HG03159 (cell line): Measurements from ENCODE around the gene C5.
"Not testable (repeated sequence)": the region's sequence is repeated elsewhere in the genome, so short reads cannot be mapped to it uniquely, and the experiment has no call there.

Experiments
- ATAC-seq: cut with Tn5 transposase; IDR thresholded peaks from one replicate; pipeline ENCODE4 v1.9.1; 2021; ENCODE audit warnings: mild to moderate bottlenecking, moderate library complexity; ENCODE audit not compliant: unreplicated experiment

Gene C5

GRCh38 chr9:120982836-120983235 lies 67.2 kb downstream of the C5 start:
- no peak for ATAC-seq

- no peak for ATAC-seq
Observed at GRCh38 chr9:120980951-120981350, 69.1 kb downstream of the C5 start.

GRCh38 chr9:120979797-120980196 lies 70.3 kb downstream of the C5 start:
- ATAC-seq, result no peak

- no peak for ATAC-seq
Observed at GRCh38 chr9:120978987-120979386, 71.1 kb downstream of the C5 start.

- ATAC-seq, result no peak
Observed at GRCh38 chr9:120977321-120977720, 72.8 kb downstream of the C5 start.

GRCh38 chr9:120974921-120975320 lies 75.2 kb downstream of the C5 start:
- ATAC-seq, result no peak

- no peak for ATAC-seq
Observed at GRCh38 chr9:120974181-120974580, 75.9 kb downstream of the C5 start.

GRCh38 chr9:120971938-120972337 lies 78.1 kb downstream of the C5 start:
- no peak for ATAC-seq

GRCh38 chr9:120971471-120971870 lies 78.6 kb downstream of the C5 start:
- not testable (repeated sequence) for ATAC-seq

GRCh38 chr9:120970244-120970643 lies 79.8 kb downstream of the C5 start:
- ATAC-seq, result no peak

GRCh38 chr9:120966013-120966369 lies 84.1 kb downstream of the C5 start:
- no peak for ATAC-seq

- no peak for ATAC-seq
Observed at GRCh38 chr9:120965344-120966012, 84.6 kb downstream of the C5 start.

- no peak for ATAC-seq
Observed at GRCh38 chr9:120961936-120962335, 88.1 kb downstream of the C5 start.

GRCh38 chr9:120960001-120960400 lies 90.1 kb downstream of the C5 start:
- no peak for ATAC-seq

GRCh38 chr9:120956862-120957261 lies 93.2 kb downstream of the C5 start:
- no peak for ATAC-seq

GRCh38 chr9:120951960-120952618 lies 98.0 kb downstream of the C5 start:
- ATAC-seq, result no peak

GRCh38 chr9:120950421-120951388 lies 99.4 kb downstream of the C5 start:
- no peak for ATAC-seq

GRCh38 chr9:120949290-120949689 lies 100.8 kb downstream of the C5 start:
- ATAC-seq, result no peak

- ATAC-seq, result no peak
Observed at GRCh38 chr9:120948824-120949223, 101.3 kb downstream of the C5 start.

- no peak for ATAC-seq
Observed at GRCh38 chr9:120947222-120947621, 102.9 kb downstream of the C5 start.

GRCh38 chr9:120946259-120946658 lies 103.8 kb downstream of the C5 start:
- ATAC-seq, result no peak

GRCh38 chr9:120944948-120945347 lies 105.1 kb downstream of the C5 start:
- no peak for ATAC-seq
